GM12801 (cell line): ENCODE results near the gene ZBTB7C.

Source experiments
- TF ChIP-seq, protein P1 (sequence below): IDR thresholded peaks from one replicate; pipeline ENCODE4 v1.5.1; 2011; ENCODE audit warnings: control low read depth; ENCODE audit not compliant: insufficient read length; ENCODE audit errors: extremely low read depth

The ZBTB7C gene

GRCh38 chr18:48450685-48451084 lies 41.5 kb upstream of the ZBTB7C start:
- TF ChIP-seq, protein P1, sequence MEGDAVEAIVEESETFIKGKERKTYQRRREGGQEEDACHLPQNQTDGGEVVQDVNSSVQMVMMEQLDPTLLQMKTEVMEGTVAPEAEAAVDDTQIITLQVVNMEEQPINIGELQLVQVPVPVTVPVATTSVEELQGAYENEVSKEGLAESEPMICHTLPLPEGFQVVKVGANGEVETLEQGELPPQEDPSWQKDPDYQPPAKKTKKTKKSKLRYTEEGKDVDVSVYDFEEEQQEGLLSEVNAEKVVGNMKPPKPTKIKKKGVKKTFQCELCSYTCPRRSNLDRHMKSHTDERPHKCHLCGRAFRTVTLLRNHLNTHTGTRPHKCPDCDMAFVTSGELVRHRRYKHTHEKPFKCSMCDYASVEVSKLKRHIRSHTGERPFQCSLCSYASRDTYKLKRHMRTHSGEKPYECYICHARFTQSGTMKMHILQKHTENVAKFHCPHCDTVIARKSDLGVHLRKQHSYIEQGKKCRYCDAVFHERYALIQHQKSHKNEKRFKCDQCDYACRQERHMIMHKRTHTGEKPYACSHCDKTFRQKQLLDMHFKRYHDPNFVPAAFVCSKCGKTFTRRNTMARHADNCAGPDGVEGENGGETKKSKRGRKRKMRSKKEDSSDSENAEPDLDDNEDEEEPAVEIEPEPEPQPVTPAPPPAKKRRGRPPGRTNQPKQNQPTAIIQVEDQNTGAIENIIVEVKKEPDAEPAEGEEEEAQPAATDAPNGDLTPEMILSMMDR = no peak

DNA sequence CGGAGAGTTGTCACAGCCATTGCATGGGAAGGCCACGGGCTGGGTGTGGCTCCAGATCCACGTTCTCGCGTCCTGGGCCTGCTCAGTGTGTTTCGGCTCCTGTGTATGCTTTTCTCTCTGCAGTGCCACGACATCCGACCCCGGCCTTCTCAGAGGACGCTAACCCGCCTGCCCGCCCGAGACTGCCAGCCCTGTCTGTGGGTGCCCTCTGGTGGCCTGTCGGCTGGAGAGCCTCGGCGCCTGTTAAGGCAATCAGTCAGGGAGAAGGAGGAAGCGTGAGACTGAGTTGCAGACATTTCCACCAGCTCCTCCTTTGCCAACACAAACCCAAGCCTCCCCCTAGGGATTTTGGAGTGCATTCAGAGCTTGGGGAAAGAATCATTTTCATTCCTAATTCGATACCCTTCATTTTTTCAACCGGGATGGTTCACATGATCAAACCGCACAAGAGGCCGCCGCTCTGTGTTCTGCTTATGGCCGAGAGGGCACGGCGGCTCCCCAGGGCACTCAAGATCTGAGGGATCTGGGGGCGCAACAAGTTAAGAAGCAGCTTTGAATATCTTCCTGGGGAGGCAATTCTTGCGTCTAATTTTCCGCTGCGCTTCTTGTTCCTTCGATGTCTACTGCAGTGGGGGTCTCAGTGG lies 37.5 kb upstream of the ZBTB7C start:
- TF ChIP-seq, protein P1 = peak; percentile 8

- TF ChIP-seq, protein P1 = peak; percentile 57
Measured at GRCh38 chr18:48445540-48445939, 36.4 kb upstream of the ZBTB7C start.

DNA sequence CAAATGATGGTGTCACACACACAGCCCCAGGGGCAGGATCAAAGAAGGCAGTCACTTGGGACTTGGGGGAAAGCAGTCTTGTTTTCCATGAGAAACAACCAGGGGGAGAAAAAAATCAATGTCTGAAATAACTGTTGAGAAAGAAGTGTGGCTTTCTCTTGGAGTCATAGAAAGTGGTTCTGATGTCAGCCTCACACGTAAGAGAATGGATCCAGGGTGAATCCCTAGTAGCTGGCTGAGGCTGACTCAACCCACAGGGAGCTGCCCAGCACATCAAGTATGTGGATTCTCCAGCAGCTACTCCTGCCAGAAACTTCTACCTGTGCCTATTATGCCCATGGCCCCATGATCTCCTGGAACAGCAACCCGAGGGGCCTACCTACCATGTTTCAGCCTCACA lies 33.6 kb upstream of the ZBTB7C start:
- TF ChIP-seq, protein P1 = no peak

- TF ChIP-seq, protein P1 = no peak
Measured at GRCh38 chr18:48441405-48441881, 32.3 kb upstream of the ZBTB7C start.

DNA sequence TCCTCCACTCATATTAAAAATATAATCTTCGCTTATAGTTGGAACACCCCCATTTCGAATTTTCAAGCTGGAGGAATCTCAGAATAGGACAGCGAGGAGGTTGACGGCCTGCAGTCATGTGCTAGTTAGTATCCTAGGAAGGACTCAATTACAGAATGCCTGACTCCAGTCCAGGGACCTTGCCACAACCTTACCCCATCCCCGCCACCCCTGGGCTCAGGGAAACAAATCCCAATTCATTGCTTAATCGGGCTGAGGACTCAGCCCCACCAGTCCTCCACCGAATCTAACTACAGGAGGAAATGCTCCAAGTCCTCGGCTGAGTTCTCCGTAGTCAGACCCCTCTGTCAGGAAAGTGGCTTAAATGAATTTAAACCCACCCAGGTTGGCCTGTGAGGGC lies 31.7 kb upstream of the ZBTB7C start:
- TF ChIP-seq, protein P1 = no peak

- TF ChIP-seq, protein P1 = no peak
Measured at GRCh38 chr18:48436907-48437306, 27.7 kb upstream of the ZBTB7C start.
